Duodenal mucosa (tissue), 2 donors: ENCODE results near the gene TMEM244.

Experiments
- H3K27ac ChIP-seq: one replicate; pipeline ENCODE4 v1.7.0; 2013; ENCODE audit warnings: low read depth, low read length
- H3K27me3 ChIP-seq, 2 donors: one replicate each; pipeline ENCODE4 v1.7.0; 2013; ENCODE audit warnings: low read length in 2 of 2, control low read depth in 1 of 2; ENCODE audit not compliant: insufficient read depth in 2 of 2, control insufficient read depth in 1 of 2
- H3K36me3 ChIP-seq, 2 donors: one replicate each; pipeline ENCODE4 v1.7.0; 2013; ENCODE audit warnings: low read length in 2 of 2, control low read depth in 1 of 2; ENCODE audit not compliant: insufficient read depth in 2 of 2, control insufficient read depth in 1 of 2
- H3K4me1 ChIP-seq, 2 donors: one replicate each; pipeline ENCODE4 v1.7.0; 2013; ENCODE audit warnings: low read length in 2 of 2, control low read depth in 1 of 2; ENCODE audit not compliant: insufficient read depth in 2 of 2, control insufficient read depth in 1 of 2
- H3K4me3 ChIP-seq, 2 donors: one replicate each; pipeline ENCODE4 v1.7.0; 2013; ENCODE audit warnings: low read length in 2 of 2, low read depth in 1 of 2
- H3K9ac ChIP-seq, 2 donors: one replicate each; pipeline ENCODE4 v1.7.0; 2013; ENCODE audit warnings: low read length in 2 of 2, low read depth in 1 of 2
- H3K9me3 ChIP-seq, 2 donors: one replicate each; pipeline ENCODE4 v1.7.0; 2013; ENCODE audit warnings: low read length in 2 of 2, control low read depth in 1 of 2; ENCODE audit not compliant: control insufficient read depth in 1 of 2

The TMEM244 gene

GRCh38 chr6:129871221-129871620 is 10.1 kb upstream of the TMEM244 start:
- Histone ChIP-seq H3K9me3 (no peaks in the 10 kb centered on the region), H3K36me3 (no peaks in the 10 kb centered on the region), H3K4me1 (no peaks in the 10 kb centered on the region), H3K9ac (no peak overlapping the region), H3K27ac (no peak overlapping the region), H3K4me3 (no peak overlapping the region), H3K27me3 (no peaks in the 10 kb centered on the region)

GRCh38 chr6:129867403-129867802 is 6.3 kb upstream of the TMEM244 start:
- H3K9me3 ChIP-seq: no peaks in the 10 kb centered on the region

GRCh38 chr6:129866688-129867087 is 5.6 kb upstream of the TMEM244 start:
- H3K4me1 ChIP-seq: no peaks in the 10 kb centered on the region
- H3K36me3 ChIP-seq: no peaks in the 10 kb centered on the region
- no peak overlapping the region for H3K27ac ChIP-seq
- H3K4me3 ChIP-seq: no peak overlapping the region
- H3K9ac ChIP-seq: no peak overlapping the region
- H3K27me3 ChIP-seq: no peaks in the 10 kb centered on the region
- H3K9me3 ChIP-seq: no peaks in the 10 kb centered on the region

More at GRCh38 chr6:129867403-129867802, 6.3 kb upstream of the TMEM244 start:
- Histone ChIP-seq H3K4me1 (no peaks in the 10 kb centered on the region), H3K4me3 (no peak overlapping the region), H3K9ac (no peak overlapping the region), H3K36me3 (no peaks in the 10 kb centered on the region), H3K27me3 (no peaks in the 10 kb centered on the region), H3K27ac (no peak overlapping the region)

GRCh38 chr6:129866256-129866655 is 5.1 kb upstream of the TMEM244 start:
- Histone ChIP-seq H3K27ac (no peak overlapping the region), H3K9me3 (no peaks in the 10 kb centered on the region), H3K9ac (no peak overlapping the region), H3K4me1 (no peaks in the 10 kb centered on the region), H3K4me3 (no peak overlapping the region), H3K27me3 (no peaks in the 10 kb centered on the region), H3K36me3 (no peaks in the 10 kb centered on the region)

GRCh38 chr6:129865013-129865412 is 3.9 kb upstream of the TMEM244 start:
- Histone ChIP-seq H3K9me3 (no peaks in the 10 kb centered on the region), H3K27me3 (no peaks in the 10 kb centered on the region), H3K4me1 (no peaks in the 10 kb centered on the region), H3K9ac (no peak overlapping the region), H3K36me3 (no peaks in the 10 kb centered on the region), H3K4me3 (no peak overlapping the region), H3K27ac (no peak overlapping the region)

- Histone ChIP-seq H3K9ac (no peak overlapping the region), H3K4me1 (no peaks in the 10 kb centered on the region), H3K4me3 (no peak overlapping the region), H3K27me3 (no peaks in the 10 kb centered on the region), H3K27ac (no peak overlapping the region), H3K36me3 (no peaks in the 10 kb centered on the region), H3K9me3 (no peaks in the 10 kb centered on the region)
Observed at GRCh38 chr6:129863664-129864063, 2.5 kb upstream of the TMEM244 start.

GRCh38 chr6:129859524-129859923 is 1.6 kb downstream of the TMEM244 start:
- Histone ChIP-seq H3K27me3 (no peaks in the 10 kb centered on the region), H3K4me3 (no peak overlapping the region), H3K27ac (no peak overlapping the region), H3K9me3 (no peaks in the 10 kb centered on the region), H3K9ac (no peak overlapping the region), H3K4me1 (no peaks in the 10 kb centered on the region), H3K36me3 (no peaks in the 10 kb centered on the region)

- no peaks in the 10 kb centered on the region for H3K36me3 ChIP-seq
- H3K9ac ChIP-seq: no peak overlapping the region
Observed at GRCh38 chr6:129857838-129858237, 3.3 kb downstream of the TMEM244 start.

GRCh38 chr6:129853996-129854711 is 7.0 kb downstream of the TMEM244 start:
- no peak overlapping the region for H3K4me3 ChIP-seq
- H3K27ac ChIP-seq: no peak overlapping the region
- H3K27me3 ChIP-seq: peaks cover 0 to 4% of the 10 kb centered on the region in 2 donors
- no peak overlapping the region for H3K9ac ChIP-seq
- H3K9me3 ChIP-seq: no peaks in the 10 kb centered on the region
- H3K4me1 ChIP-seq: no peaks in the 10 kb centered on the region
- H3K36me3 ChIP-seq: no peaks in the 10 kb centered on the region

More at GRCh38 chr6:129857838-129858237, 3.3 kb downstream of the TMEM244 start:
- Histone ChIP-seq H3K4me3 (no peak overlapping the region), H3K27ac (no peak overlapping the region), H3K27me3 (no peaks in the 10 kb centered on the region), H3K4me1 (no peaks in the 10 kb centered on the region), H3K9me3 (no peaks in the 10 kb centered on the region)

GRCh38 chr6:129852257-129852858 is 8.8 kb downstream of the TMEM244 start:
- Histone ChIP-seq H3K27me3 (peaks cover 0 to 4% of the 10 kb centered on the region in 2 donors), H3K9ac (no peak overlapping the region), H3K4me1 (no peaks in the 10 kb centered on the region), H3K9me3 (no peaks in the 10 kb centered on the region), H3K36me3 (no peaks in the 10 kb centered on the region), H3K4me3 (no peak overlapping the region), H3K27ac (no peak overlapping the region)
